NCI-H82 (cell line): ENCODE data around the gene FERMT1.
"Not testable (repeated sequence)": the region's sequence is repeated elsewhere in the genome, so short reads cannot be mapped to it uniquely, and the experiment has no call there.

Experiments used
- DNase-seq: peaks from one replicate; lab custom pipeline; 2025; lab: John Stamatoyannopoulos, UW

FERMT1 gene

GRCh38 chr20:6039766-6040165 is 83.1 kb downstream of the FERMT1 start:
- no peak for DNase-seq

GRCh38 chr20:6038256-6038655 is 84.6 kb downstream of the FERMT1 start:
- DNase-seq: peak; percentile 76

GRCh38 chr20:6037082-6037481 is 85.7 kb downstream of the FERMT1 start:
- no peak for DNase-seq

DNA sequence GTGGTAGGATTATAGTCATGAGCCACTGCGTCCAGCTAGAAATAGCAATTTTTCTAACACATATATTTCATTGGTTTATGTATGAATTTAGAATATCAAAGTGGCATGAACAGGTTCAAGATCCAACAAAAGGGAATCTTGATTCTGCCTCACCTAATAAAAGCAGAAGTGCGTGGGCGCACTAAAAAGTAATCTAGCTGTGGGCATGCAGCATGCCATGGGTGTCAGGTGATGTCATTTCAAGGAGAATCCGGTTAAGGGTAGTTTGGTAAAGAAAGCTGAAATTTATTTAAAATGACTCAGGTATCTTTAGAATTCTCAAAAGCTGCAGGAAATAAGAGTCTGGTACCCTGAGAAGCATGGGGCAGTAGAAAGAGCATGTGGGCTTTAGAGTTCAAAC is 86.6 kb downstream of the FERMT1 start:
- no peak for DNase-seq

DNA sequence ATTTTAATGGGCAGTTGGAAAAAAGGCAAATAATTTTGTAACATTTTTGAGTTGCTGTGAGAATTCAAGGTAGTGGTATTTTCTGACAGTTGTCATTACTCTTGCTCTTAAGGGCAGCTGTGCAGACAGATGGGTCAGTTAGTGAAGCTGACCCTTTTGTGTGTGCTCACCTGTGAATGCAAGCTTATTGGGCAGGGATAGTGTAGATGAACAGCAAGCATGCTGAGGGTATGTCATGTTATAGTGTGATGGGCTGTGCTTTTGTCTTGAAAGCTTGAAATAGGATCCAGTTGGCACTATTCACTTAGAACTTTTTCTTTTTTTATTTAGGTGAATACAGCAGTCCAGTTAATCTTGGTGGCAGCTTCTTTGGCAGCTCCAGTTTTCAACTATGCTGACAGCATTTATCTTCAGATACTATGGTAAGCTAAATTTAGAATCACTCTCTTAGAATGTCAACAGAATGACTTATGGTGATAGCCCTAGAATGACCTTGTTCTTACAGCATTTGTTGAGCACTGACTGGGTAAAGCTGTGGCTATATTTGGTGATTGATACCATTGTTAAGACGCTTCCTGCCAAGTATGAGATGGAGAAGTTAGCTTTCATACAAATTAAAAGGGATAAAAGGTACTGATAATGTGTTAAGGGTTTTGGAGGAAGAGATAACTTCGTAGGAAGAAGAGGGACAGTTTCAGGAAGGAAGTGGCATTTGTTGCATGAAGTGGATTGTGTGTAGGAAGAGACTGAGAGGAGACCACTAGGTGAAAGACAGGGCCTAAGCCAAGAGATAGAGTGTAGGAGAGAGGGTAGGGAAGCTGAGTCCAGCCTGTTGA is 88.5 kb downstream of the FERMT1 start:
- DNase-seq: no peak

GRCh38 chr20:6032907-6033306 is 89.9 kb downstream of the FERMT1 start:
- DNase-seq: not testable (repeated sequence)

DNA sequence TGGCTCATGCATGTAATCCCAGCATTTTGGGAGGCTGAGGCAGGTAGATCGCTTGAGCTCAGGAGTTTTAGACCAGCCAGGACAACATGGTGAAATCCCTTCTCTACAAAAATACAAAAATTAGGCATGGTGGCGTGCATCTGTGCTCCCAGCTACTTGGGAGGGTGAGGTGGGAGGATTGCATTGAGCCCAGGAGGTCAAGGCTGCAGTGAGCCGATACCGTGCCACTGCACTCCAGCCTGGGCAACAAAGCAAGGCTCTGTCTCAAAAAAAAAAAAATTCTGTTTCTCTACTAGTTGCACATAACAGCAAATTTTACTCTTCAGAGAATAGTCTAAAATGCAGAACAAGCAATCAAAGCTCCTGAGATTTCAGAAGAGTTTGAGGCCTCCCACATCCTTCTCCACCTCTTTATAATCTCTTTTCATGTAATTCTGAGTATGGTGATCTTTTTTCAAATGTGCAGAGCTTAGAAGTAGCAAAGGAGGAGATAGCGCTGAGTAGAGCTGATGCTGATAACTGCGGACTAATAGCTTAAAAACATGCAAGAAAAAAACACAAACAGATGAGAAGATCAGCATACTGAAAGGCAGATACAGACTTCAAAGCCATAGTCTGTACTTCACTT is 92.3 kb downstream of the FERMT1 start:
- no peak for DNase-seq

GRCh38 chr20:6029538-6029937 is 93.3 kb downstream of the FERMT1 start:
- DNase-seq: no peak

DNA sequence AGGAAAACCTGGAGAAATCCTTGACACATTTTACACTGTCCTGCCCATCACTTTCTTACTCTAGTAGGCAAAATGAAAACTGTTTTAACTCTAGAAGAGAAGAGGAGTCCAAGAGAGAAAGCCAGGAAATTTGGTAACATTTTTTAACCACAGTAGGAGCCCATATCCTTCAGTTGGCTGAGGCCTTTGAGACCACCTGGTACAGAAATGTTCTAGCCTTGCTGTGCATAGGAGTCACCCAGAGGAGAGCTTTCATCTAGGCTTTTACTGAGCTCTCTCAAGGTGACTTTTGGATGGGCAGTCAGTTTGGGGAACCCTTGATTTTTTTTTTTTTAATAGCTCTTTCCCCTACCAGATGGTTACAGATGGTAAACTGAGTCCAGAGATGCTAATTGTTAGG is 94.0 kb downstream of the FERMT1 start:
- DNase-seq: no peak

DNA sequence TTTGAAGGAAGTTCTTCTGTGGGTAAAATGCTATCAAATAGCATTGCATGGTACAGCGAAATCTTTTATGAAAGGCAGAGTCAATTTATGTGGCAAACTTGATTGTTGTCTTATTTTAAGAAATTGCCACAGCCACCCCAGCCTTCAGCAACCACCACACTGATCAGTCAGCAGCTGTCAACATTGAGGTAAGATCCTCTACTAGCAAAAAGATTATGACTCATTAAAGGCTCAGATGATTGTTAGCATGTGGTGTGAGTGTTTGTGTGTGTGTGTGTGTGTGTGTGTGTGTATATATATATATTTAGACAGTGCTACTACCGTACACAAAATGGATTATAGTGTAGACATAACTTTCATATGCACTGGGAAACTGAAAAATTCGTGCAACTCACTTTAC is 96.8 kb downstream of the FERMT1 start:
- peak; percentile 86 for DNase-seq
